Panc1 (cell line): ENCODE results near the gene VRTN. TPM values are rescaled to one million over a fixed set of nuclear protein-coding genes. Genes with fewer than 3 reads are reported as not detected.

Experiments used
- ATAC-seq: fragments of 200-7000 bp; cut with Tn5 transposase; 2 replicates; pipeline ENCODE4 v1.9.1; 2020; ENCODE audit warnings: mild to moderate bottlenecking, moderate library complexity
- BruUV-seq: library from RNA; stranded (reverse); fragments of 400-500 nt; replicated peaks from 2 replicates; lab custom pipeline; 2021; lab: Mats Ljungman, UMichigan
- CTCF ChIA-PET: fragments of 300-600 bp; sonication (Branson Sonifier 250); formaldehyde crosslinking; loops from one replicate; lab custom pipeline; 2022; ENCODE audit warnings: antibody characterized with exemption; lab: Charles Lee
- POLR2A ChIA-PET: fragments of 300-600 bp; sonication (Branson Sonifier 250); formaldehyde crosslinking; loops from one replicate; lab custom pipeline; 2022; ENCODE audit warnings: antibody characterized with exemption; lab: Charles Lee
- DNase-seq: peaks from one replicate; pipeline ENCODE4 v3.0.0-alpha.2; 2010; ENCODE audit warnings: low read depth, low spot score
- H3K27ac ChIP-seq: 2 replicates; pipeline ENCODE4 v1.5.1; 2011; ENCODE audit warnings: mild to moderate bottlenecking, low read length, inconsistent platforms
- H3K27me3 ChIP-seq: fragments of 200-500 bp; sonication (Bioruptor generic); 2 replicates; pipeline ENCODE4 v1.6.0; 2014; ENCODE audit warnings: low read length, inconsistent platforms; ENCODE audit not compliant: control insufficient read depth, insufficient read depth
- H3K36me3 ChIP-seq: fragments of 200-500 bp; sonication (Bioruptor generic); 2 replicates; pipeline ENCODE4 v1.5.1; 2014; ENCODE audit warnings: inconsistent platforms, mild to moderate bottlenecking, low read length, moderate library complexity; ENCODE audit not compliant: control insufficient read depth, insufficient read depth
- H3K4me1 ChIP-seq: 2 replicates; pipeline ENCODE4 v1.5.1; 2011; ENCODE audit warnings: inconsistent platforms, mild to moderate bottlenecking, low read length, moderate library complexity; ENCODE audit not compliant: control insufficient read depth, insufficient read depth
- H3K4me3 ChIP-seq, 2 experiments: 2 replicates each; pipeline ENCODE4 v1.5.1; 2011 to 2012; ENCODE audit warnings: low read depth in 2 of 2, low read length in 2 of 2, mild to moderate bottlenecking in 2 of 2, inconsistent platforms in 1 of 2, moderate library complexity in 1 of 2
- H3K9me3 ChIP-seq: fragments of 200-500 bp; sonication (Bioruptor generic); 2 replicates; pipeline ENCODE4 v1.5.1; 2014; ENCODE audit warnings: low read depth, mild to moderate bottlenecking, inconsistent platforms, low read length, moderate library complexity; ENCODE audit not compliant: control insufficient read depth, insufficient read depth
- CTCF ChIP-seq: fragments of 450-650 bp; IDR thresholded peaks from 2 replicates; pipeline ENCODE4 v1.5.1; 2017; ENCODE audit warnings: mild to moderate bottlenecking
- POLR2AphosphoS5 ChIP-seq: IDR thresholded peaks from 2 replicates; pipeline ENCODE4 v1.6.1; 2012; ENCODE audit warnings: mild to moderate bottlenecking, low read depth, low read length, moderate library complexity
- REST ChIP-seq, 2 experiments: IDR thresholded peaks; 2 replicates each; pipeline ENCODE4 v1.6.1; 2011 to 2012; ENCODE audit warnings: low read depth in 2 of 2, control low read depth in 1 of 2, low read length in 1 of 2, mild to moderate bottlenecking in 1 of 2, moderate library complexity in 1 of 2; ENCODE audit not compliant: insufficient read depth in 1 of 2
- SIN3A ChIP-seq: IDR thresholded peaks from 2 replicates; pipeline ENCODE4 v1.6.1; 2012; ENCODE audit warnings: low read depth, mild to moderate bottlenecking, low read length, moderate library complexity, borderline replicate concordance; ENCODE audit not compliant: insufficient read depth
- TCF7L2 ChIP-seq: IDR thresholded peaks from 2 replicates; pipeline ENCODE4 v1.6.1; 2011; ENCODE audit warnings: mild to moderate bottlenecking, low read depth, low read length, inconsistent platforms
- in situ Hi-C: cut with HindIII; loops from 2 replicates; pipeline ENCODE4 v1.10.0; 2016; ENCODE audit warnings: low sequenced_read_pairs, low pct_unique_long_range_greater_than_20kb
- intact Hi-C: fragments of 100-400 bp; cut with micrococcal nuclease; formaldehyde crosslinking; loops from one replicate; pipeline ENCODE4 v1.10.0; 2022; ENCODE audit not compliant: unreplicated experiment
- total RNA-seq: library from RNA; stranded (reverse); gene quantifications from one replicate; pipeline ENCODE4 v1.2.1, GENCODE V29; 2021; ENCODE audit not compliant: unreplicated experiment

The VRTN gene
- total RNA-seq, 1 experiment from 2014 or later: not detected

- in situ Hi-C loops: no loop called here
- POLR2A ChIA-PET: no interaction called here
Measured at GRCh38 chr14:74350211-74350927, 2.1 kb downstream of the VRTN start.

GRCh38 chr14:74350928-74351323 is 2.7 kb downstream of the VRTN start:
- Histone ChIP-seq H3K36me3 (no peaks in the 10 kb centered on the region), H3K4me1 (no peaks in the 10 kb centered on the region), H3K9me3 (no peaks in the 10 kb centered on the region), H3K27ac (no peak overlapping the region), H3K4me3 (no peak overlapping the region), H3K27me3 (no peaks in the 10 kb centered on the region)
- in situ Hi-C loops: no loop called here
- ATAC-seq: no peak
- BruUV-seq: no TSS peak
- intact Hi-C loops: no loop called here
- no peak for DNase-seq
- CTCF ChIA-PET: no interaction called here
- POLR2A ChIA-PET: no interaction called here
- TF ChIP-seq POLR2AphosphoS5 (no peak), TCF7L2 (no peak), REST (IDR thresholded peaks at IDR 0.05; ENCODE audit: insufficient read depth in 1 of 2, low read depth in 2 of 2, low read length in 1 of 2) (no peak), SIN3A (no peak), CTCF (no peak)

More at GRCh38 chr14:74350211-74350927, 2.1 kb downstream of the VRTN start:
- H3K27me3 ChIP-seq: no peaks in the 10 kb centered on the region
- H3K27ac ChIP-seq: no peak overlapping the region
- no TSS peak for BruUV-seq
- H3K4me3 ChIP-seq: no peak overlapping the region
- TF ChIP-seq SIN3A: no peak
- TF ChIP-seq TCF7L2: no peak
- no peak for TF ChIP-seq CTCF
- no peaks in the 10 kb centered on the region for H3K36me3 ChIP-seq
- CTCF ChIA-PET: no interaction called here
- H3K9me3 ChIP-seq: no peaks in the 10 kb centered on the region
- DNase-seq: no peak
- no peak for ATAC-seq
- intact Hi-C loops: no loop called here
- no peaks in the 10 kb centered on the region for H3K4me1 ChIP-seq
